ENCODE results near the gene MADD. TPM values are rescaled to one million over a fixed set of nuclear protein-coding genes. Genes with fewer than 3 reads are reported as not detected.

The MADD gene
- total and polyA plus RNA-seq, 10 of the 15 experiments (the other 5 are each of a cell fraction or from before 2014, with no cell fraction given): 0.47 to 35.4 (median 17.6) TPM

- intact Hi-C loops (cut with micrococcal nuclease; ENCODE audit: unreplicated experiment): loop anchor here (10.0 kb wide), 1 partner anchor 75 kb away; the partner anchor contains the start of gene SLC39A13
- 84% methylated on average over 16 of the region's 16 CpGs for whole genome bisulfite sequencing (ENCODE audit: insufficient coverage, insufficient replicate concordance, low lambda C conversion rate, missing lambda C conversion rate)
- H3K27ac ChIP-seq (ENCODE audit: control insufficient read depth, insufficient read depth): no peak overlapping the region
- H3K4me1 ChIP-seq (ENCODE audit: control insufficient read depth, insufficient read depth, low read length): peaks cover 12% of the 10 kb centered on the region
- no peak for FAIRE-seq
- no peaks in the 10 kb centered on the region for H3K79me2 ChIP-seq (ENCODE audit: control insufficient read depth, insufficient read depth, low read length)
- peaks cover 13% of the 10 kb centered on the region in 2 experiments for H3K36me3 ChIP-seq (ENCODE audit: control insufficient read depth in 2 of 2, insufficient read depth in 2 of 2, low read length in 1 of 2)
- RAD21 ChIA-PET (ENCODE audit: unreplicated experiment): interaction anchor here (0.8 kb wide), 1 partner anchor 82 kb away, joined by 3 read pairs; no protein-coding TSS in a partner anchor
- TF ChIP-seq ZNF24 (IDR thresholded peaks at IDR 0.05): no peak
- no peak for TF ChIP-seq RUNX3 (IDR thresholded peaks at IDR 0.05; ENCODE audit: low read length)
- TF ChIP-seq SUPT20H (IDR thresholded peaks at IDR 0.05; ENCODE audit: borderline replicate concordance, control insufficient read depth, low read depth, low read length): no peak
- no peak for TF ChIP-seq USF1 (IDR thresholded peaks at IDR 0.05; ENCODE audit: borderline replicate concordance, extremely low read length, insufficient read depth, low read depth, low read length)
- TF ChIP-seq CTCF (IDR thresholded peaks at IDR 0.05 in 2 of 3, conservative IDR thresholded peaks at IDR 0.05 in 1 of 3; ENCODE audit: control insufficient read depth in 2 of 3, extremely low read depth in 1 of 3, insufficient read depth in 1 of 3, low read depth in 3 of 3, low read length in 3 of 3): peak in 1 of 3 experiments; percentile 3; a peak in 1 of 6 replicates
- in situ Hi-C loops (cut with MboI): no loop called here
- no peak for ATAC-seq
- no peaks in the 10 kb centered on the region for H3K9me3 ChIP-seq (replicated peaks; ENCODE audit: control insufficient read depth, insufficient read depth, low read length)
- SMC1A ChIA-PET (ENCODE audit: uncharacterized antibody, unreplicated experiment): interaction anchor here (0.7 kb wide), 1 partner anchor 19 kb away, joined by 3 read pairs; no protein-coding TSS in a partner anchor
- no peak overlapping the region for H2AFZ ChIP-seq (ENCODE audit: control insufficient read depth, low read depth, low read length)
- H4K20me1 ChIP-seq (ENCODE audit: control insufficient read depth, insufficient read depth): no peaks in the 10 kb centered on the region
- CTCF ChIA-PET: interaction anchor here (1.0 to 1.1 kb wide), 2 partner anchors 82 kb away, joined by 3 read pairs; no protein-coding TSS in a partner anchor
- BruUV-seq (replicated peaks): no TSS peak
- DNase-seq (ENCODE audit: low read depth, low spot score): no peak
- H3K27me3 ChIP-seq (replicated peaks in 1 of 2; ENCODE audit: control insufficient read depth in 2 of 2, insufficient read depth in 2 of 2, low read length in 1 of 2): no peaks in the 10 kb centered on the region
- POLR2A ChIA-PET: no interaction called here
- H3K4me3 ChIP-seq: no peak overlapping the region
- no peak overlapping the region for H3K4me2 ChIP-seq (ENCODE audit: control insufficient read depth, insufficient read depth)
- no peak overlapping the region for H3K9ac ChIP-seq (ENCODE audit: control insufficient read depth, insufficient read depth, low read length)
Measured at GRCh38 chr11:47329987-47330931, 60.3 kb downstream of the MADD start.

Measured in GM12878 (cell line).